NCI-H446 (cell line): ENCODE measurements around the gene TRIL.

ENCODE experiments used
- DNase-seq, 2 experiments: peaks; one replicate each; lab custom pipeline; 2025; lab: John Stamatoyannopoulos, UW

The TRIL gene

DNA sequence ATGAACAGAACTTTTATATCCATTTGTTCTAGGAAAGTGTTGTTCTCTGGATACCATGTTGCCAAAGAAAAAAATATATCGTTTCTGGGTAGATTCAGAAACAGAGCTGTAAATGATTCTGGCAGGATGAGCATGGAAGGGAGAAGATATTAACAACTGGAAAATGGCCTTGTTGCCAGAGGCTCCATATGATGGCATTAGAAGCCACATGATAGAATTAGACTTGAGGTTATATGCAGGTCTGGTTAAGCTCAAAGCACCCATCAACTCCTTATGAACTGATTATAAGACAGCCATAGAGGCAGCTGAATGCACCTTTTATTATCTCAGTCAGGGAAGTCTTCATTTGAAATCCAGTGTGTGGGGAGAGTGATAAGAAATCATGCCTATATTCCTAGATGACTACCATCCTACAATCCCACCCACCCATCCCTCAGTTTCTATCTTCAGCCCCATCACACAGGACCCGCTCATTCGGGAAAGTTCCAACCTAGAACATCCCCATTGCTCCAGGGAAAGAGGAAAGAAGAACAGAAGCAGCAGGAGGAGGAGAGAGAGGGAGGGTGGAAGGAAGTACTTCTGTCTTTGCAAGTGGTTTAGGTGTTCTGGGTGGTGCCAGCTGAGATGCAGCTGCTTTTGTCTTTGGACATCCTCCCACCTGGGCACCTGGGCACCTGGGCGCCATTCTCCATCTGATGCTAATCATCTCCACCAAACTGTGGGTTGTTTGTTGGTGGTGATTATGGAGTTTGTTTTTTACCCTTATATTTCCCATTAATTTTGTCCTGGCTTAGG lies 25.5 kb upstream of the TRIL start:
- no peak for DNase-seq

DNA sequence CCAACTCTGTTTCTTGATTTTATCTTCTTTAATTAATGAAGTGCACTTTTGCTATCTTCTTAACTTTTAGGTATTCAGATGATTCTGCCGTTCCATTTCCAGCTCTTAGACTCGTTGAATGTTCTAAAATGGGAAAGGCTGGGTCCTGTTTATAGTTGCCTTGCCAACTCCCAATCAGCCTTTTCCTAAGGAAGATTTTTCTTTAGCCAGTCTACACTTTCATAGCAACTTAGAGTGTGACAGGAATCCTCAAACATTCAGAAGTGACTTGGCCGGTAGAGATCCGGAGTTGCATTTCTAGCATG lies 23.0 kb upstream of the TRIL start:
- no peak for DNase-seq

DNA sequence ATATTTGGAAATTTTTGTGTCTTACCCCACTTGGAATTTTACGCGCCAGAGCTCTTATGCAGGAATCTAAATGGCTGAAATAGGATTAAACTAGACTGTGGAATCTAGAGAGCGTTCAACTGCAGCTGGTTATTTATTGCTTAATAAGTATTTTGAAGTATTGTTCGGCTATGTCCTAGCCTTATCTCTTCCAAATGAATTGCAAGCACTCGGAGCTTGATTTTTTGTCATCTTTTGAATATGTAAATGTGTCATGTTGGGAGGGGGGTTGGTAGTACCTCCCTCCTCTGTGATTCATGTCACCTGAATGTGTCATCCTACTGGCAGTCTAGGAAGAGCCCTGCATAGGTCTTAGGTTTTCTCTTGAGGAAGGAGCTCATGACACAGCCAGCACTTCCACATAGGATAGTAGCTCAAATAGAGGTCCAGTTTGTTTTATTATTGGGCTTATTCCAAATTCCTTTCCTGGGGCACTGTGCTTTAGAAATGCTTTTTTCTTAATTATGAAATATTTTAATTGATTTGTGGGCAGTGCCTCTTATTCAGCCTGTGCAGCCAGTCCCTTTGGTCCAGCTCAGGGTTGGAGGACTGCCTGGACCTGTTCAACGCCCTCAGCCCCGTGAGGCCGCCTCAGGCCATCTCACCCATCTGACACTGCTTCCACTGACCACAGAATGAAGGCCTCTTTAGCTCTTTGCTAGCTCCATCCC lies 22.5 kb upstream of the TRIL start:
- no peak for DNase-seq

DNA sequence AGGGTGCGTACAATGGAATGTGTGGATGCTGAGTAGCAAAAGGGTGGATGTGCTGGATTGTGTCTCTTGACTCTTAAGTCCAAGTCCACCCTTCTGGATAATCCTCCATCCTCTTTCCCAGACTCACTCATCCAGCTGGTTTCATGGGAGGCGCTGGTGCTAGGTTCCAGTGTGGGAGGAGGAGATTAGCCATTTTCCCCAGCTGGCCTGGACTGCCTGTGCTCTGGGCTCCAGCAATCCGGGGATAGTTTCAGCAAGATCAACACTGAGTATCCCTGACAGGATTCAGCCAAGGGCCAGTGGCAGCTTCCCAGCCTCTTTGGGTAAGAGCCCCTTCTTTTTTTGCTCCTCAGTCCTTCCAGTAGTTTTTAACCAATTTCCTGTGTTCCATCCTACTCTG lies 21.6 kb upstream of the TRIL start:
- DNase-seq: no peak

DNA sequence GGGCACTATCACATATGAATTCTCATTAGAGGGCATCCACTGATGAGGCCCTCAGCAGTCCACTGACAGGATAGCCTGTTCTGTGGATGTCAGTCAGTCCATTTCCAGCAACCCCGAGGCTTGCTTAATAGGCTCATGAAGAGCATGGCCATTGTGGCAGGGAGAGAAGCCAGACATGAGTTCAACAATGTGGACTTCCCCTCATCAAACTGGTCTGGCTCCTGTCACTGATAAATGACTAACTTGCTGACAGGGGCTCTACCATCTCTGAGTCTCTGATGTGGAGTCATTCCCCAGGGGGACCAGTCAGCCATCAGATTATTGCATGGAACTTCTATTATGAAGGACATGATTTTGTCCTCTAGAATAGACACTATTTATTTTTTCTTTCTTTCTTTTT lies 19.8 kb upstream of the TRIL start:
- DNase-seq: no peak

DNA sequence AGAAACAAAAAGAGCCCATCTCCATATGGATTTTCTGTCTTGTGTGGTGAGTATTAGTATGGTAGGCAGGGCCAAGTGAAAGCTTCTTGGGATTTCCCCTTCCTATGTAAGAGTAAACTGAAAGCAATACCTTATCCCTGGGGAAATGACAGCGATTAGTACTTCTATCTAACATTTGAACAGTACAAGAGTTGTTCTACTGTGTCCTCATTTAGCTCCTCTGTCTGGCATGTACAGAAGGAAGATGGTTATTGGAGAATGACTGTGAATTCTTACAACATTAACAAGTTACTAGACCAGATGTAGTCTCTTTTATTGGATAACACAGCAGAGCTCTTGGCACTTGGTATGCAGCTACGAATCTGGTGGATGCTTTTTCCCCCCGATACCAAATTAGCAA lies 17.9 kb upstream of the TRIL start:
- no peak for DNase-seq

DNA sequence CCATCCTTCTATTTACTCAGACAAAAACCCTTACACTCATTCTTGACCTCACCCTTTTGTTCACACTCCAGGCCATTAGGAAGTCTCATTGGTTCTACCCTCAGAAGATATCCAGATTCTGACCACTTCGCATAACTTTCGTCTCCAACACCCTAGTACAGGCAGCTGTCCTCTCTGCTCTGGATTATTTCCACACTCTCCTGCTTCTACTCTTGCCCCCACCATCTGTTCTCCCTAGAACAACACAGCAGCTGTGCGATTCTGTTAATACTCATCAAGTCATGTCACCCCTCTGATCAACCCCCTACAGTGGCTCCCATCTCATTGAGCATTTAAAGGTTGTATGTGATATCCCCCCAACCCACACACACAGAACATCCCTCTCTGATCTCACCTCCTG lies 15.5 kb upstream of the TRIL start:
- no peak for DNase-seq

DNA sequence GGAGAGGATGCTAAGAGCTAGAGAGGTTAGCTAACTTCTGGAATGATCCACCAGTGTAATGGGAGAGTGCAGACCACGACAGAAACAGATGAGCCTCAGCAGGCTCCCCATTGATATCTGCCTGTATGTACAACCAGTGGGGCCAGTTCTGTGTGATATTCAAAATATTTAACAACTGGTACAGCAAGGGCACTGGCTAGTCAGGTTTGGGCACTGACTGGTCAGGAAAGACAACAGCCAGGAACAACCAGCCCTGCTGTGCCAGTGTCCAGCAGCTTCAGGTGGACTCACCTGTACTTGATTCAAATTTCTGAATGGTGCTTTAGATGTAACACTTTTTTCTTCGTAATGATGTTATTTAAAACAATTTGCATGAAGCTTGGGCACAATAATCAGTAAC lies 5.9 kb upstream of the TRIL start:
- no peak for DNase-seq

DNA sequence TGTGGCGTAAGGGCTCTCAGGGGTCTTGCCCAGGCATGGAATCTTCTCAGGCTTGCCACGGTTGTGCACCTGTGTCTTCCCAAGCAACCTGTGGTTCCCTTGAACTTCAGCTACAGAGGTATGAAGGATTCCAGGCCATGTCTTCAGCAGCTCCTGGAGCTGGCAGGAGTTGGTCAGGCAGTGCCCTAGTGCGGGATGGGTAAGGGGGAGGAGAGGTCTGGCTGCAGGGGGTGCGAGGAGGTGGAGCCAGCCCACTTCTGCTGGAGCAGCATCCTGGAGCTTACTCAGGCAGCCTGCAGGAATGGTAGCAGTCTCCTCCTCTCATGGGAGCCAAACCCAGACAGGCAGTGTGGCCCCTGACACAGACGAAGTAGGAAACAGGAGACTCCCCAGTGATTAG lies 3.8 kb upstream of the TRIL start:
- DNase-seq: no peak

DNA sequence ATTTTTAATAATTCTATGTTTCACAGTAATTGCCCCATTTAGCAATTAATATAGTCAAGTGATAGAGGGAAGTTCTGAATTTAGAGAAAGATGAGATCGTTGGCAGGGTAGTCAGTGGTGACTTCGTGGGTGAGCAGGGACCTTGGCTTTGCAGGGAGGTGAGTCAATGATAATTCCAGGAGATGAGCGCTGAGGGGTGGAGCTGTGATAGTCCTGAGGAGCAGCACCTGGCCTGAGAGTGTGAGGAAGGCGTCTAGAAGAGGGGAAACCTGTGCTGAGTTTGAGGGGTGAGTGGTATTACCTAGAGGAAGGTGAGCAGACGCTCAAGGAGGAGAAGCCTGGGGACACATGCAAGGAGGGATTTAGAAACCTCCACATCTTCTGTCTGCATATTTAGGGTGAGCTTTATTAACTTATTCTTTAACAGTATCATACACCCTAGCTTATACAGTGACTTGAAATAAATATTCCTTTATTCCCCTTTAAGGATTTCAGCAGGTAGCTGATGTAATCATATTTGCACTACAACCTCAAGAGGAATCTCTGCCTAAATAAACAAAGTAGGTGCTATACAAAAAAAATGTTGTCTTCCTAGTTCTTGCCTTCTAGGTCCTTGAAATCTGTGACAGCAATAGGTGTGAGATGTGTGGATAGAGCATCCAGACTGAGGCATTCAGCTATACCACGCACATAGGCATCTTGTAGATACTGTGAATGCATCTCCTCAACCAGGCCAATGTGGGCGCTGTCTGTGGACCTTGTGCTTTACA lies 2.1 kb upstream of the TRIL start:
- DNase-seq: no peak

DNA sequence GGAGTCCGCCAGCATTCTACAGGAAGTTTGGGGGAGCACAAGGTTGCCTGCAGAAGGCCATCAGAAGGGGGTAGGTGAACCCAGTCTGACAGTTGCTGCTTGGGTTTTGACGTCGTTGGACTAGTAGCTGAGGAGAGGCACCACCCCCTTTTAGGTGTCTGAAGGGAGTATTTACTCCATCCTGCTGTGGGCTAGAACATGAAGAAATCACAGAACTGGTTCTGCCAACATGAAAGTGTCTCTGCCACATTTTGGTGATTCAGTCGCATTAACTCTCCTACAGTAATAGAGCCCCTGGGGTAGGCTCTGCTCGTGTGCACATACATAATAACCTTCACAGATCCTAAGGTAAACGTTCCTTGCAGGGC lies 834 bp upstream of the TRIL start:
- no peak for DNase-seq

DNA sequence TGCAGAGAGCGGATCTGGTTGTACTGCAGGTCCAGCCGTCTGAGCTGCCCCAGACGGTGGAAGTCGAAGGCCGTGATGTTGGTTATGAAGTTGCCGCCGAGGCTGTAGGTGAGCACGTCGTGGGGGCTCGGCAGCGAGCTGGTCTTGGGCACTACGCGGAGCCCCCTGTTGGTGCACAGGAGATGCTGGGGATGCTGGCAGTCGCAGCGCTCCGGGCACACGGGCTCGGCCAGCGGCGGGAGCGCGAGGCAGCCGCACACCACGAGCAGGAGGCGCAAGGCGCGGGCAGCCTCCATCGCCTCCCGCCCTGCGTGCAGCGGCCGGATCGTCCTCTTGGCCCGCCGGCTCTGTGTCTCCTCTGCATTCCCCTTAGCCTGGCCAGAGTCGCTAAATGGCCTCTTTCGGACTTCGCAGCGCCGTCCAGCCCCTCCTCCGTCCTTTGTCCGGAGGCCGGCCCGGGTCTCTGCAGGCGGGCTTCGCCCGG lies 337 bp downstream of the TRIL start:
- DNase-seq: no peak

DNA sequence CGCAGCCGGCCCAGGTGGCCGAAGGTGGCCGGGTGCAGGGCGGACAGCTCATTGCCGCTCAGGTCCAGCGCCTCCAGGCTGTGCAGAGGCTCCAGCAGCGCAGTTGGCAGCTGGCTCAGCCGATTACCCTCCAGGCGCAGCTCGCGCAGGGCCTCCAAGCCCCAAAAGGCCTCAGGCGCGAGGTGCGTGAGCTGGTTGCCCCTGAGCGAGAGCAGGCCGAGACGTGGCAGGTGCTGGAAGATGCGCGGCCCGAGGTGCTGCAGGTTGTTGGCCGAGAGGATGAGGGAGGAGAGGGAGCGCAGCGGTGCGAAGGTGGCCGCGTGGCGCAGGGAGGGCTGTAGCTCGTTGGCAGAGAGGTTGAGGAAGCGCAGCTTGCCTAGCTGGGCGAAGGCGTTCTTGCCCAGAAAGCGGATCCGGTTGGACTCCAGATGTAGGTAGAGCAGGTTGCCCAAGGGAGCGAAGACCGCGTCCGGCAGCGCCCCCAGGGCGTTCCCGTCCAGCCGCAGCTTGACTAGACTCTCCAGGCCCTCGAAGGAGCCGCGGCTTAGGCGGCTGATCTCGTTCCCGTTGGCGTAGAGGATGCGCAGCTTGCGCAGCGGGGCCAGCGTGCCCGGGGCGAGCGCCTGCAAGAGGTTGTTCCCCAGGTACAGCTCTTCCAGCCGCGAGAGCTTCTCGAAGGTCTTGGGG lies 923 bp downstream of the TRIL start:
- no peak for DNase-seq

DNA sequence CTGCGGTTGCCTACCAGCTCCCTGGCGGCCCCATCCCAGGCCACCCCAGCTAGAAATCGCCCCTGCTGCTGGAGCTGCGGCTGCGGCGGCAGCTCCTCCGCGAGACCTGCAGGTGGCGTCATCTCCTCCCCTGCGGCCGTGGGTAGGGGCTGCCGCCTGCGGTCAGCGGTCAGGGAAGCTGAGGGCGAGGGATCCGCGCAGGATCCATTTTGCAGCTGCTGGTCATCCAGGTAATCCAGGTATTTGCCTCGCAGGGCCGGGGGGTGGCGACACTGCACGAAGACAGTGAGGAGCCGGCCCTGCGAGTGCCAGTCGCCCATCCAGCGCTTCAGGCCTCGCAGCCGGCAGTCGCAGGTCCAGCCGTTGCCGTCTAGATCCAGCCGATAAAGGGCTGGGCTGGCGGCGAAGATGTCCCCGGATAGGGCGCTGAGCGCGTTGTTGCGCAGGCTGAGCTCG lies 1.5 kb downstream of the TRIL start:
- no peak for DNase-seq

DNA sequence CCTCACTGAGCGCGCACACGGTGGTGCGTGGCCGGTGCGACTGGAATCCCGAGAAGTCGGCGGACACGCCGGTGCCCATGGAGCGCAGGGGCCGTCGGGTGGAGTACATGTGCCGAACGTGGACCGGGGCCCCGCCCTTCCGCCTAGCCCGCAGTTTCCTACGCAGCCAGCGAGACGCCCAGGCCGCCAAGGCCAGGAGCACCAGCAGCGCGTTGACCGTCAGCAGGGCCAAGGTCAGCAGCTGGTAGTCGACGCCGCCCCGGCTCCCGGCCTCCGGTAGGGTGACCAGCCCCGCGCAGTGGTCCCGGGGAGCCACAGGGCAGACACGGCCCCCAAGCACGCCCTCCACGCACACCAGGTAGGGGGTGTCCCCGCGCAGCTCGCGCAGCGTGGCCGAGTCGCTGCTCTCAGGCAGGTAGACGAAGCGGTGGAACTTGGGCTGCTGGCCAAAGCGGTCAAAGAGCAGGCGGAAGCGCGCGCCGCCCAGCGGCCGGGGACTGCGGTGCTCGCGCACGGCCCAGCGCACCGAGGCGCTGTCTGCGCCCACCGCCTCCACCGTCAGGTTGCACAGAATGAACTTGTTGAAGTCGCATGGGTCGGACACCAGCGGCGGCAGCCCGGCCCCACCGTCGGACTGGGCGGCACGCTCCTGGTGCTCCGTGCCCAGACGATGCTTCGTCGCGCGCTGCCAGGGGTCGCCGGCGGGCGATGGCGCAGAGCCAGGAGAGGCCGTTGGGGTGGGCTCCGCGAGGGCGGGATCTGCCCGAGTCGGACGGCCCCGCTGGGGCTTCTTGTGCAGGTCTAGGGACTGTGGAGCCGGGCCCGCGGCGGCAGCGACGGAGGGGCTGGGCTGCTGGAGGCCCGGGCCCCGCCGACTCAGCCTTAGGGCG lies 2.2 kb downstream of the TRIL start:
- DNase-seq: no peak

DNA sequence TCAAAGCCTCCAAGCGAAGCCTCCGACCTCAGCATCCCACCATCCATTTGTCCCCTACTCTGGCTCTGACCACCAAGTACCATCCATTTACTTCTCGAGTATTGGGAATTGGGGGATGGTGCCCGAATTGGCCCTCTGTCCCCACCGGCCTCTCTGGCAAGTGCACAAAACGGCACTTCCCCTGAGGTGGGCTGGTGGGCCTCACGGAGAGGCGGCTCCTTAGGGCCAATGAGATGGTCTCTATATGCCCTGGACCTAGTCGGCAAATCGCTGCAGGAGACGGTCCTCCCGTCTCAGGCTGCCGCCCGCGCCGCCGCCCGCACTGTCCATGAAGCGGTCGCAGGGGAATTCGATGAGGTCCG lies 2.8 kb downstream of the TRIL start:
- no peak for DNase-seq

DNA sequence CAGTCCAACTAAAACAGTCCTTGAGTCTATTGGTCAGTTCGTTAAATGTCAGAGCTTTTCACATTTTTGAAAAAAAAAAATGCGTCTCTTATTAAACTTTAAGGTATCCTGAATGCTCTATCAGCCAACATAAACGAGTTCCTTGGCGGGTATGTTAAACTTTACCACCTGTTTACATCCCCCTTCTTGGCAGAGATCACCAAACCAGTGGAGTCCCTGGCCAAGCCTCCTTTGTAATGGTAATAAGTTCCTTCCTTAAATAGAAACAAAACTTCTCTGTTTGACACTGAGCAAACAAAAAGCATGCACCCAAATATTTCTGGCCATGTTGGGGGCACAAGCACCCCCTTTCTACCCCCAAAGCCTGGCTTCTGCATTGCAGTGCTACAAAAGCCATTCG lies 3.2 kb downstream of the TRIL start:
- DNase-seq: no peak

DNA sequence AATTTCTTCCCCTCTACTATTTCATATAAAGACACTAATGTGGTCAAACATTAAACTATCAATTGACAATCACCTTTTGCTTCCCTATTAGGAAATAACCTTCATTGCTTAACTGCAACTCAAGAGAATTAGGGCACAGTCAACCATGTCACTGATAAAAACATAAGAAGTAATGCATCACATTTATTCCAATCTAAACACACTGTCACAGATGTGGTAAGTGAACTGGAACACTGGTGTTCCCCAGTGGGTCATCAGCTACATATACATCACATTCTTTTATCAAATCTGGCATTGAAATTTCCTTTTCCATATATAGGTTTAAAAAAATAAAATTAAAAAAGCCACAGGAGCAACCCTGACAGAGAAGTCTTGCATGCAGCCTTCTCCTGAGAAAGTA lies 3.7 kb downstream of the TRIL start:
- no peak for DNase-seq

DNA sequence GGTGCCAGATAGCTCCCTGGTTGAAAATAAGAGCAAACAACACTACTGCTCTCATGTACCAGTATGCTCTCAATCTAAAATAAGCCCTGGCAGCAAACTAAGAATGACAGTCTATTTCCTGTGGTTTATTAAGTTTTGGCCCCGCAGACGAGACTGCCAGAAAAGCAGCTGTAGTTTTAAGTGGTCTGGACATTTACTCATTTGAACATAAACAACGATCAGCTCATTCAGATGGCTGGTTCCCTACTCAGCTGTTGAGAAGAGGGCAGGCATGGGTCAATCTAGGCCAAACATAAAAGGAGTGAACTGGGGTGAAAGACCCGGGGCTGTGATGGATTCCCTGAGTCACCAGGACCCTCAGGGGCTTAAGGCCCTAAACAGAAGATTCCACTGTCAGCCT lies 4.5 kb downstream of the TRIL start:
- no peak for DNase-seq

DNA sequence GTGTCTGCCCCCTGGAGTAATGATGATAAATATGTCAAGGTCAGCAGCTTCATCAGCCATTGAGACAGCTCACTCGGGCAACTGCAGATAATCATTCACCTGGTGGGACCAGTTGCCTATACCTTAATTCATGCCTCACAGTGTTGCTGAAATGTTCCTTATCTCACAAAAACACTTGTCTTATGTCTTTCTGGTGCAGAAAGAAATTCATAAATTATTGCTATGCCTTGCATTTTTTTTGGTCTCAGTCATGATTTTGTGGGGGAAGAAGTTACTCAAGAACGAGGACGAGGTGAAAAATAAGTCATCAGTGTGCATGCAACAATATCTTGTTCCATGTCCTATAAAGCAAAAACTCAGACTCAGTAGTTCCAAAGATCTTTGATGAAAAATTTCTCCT lies 16.0 kb downstream of the TRIL start:
- DNase-seq: no peak

DNA sequence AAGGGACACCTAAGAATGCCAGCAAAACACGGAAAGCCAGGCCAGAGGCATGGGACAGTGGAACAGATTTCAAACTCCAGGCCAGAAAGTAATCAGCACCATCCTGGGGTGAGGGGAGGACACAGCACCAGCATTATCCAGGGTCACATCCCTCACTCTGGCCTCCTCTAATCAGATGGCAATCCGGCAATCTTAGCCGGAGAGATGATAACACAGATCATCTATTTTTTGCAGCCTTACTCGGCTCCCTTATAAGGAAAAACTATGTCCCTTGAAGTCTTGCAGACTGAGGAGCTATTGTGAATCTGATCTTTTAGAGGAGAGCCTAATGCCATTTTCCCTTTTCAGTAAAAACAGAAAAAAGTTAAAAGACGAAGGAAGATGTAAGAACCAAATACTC lies 16.5 kb downstream of the TRIL start:
- DNase-seq: no peak
